Stimulated activated CD8-positive, alpha-beta memory T cell treated with anti-CD3 and anti-CD28 coated beads, Interleukin-15, amount 100 ng/mL, for 1 hour (primary cell): Measurements from ENCODE around the gene INSL4.

Source experiments
- DNase-seq: peaks from one replicate; pipeline ENCODE4 v3.0.0-alpha.2; 2020; ENCODE audit warnings: low read depth

The INSL4 gene

GRCh38 chr9:5231212-5231611, at the start of gene INSL4:
TSS of gene INSL4 (plus strand) at chr9:5231419. CDS start at chr9:5231524, 105 bp downstream.
- no peak for DNase-seq

GRCh38 chr9:5184776-5185175, 46.4 kb upstream of the INSL4 start:
- DNase-seq = no peak

GRCh38 chr9:5185220-5185840, 45.9 kb upstream of the INSL4 start, which contains the start of gene INSL6:
TSS of gene INSL6 (minus strand) at chr9:5185639. CDS start at chr9:5185602, 37 bp downstream.
- no peak for DNase-seq

GRCh38 chr9:5186416-5187169, 44.6 kb upstream of the INSL4 start:
- DNase-seq = no peak

GRCh38 chr9:5188060-5188984, 42.9 kb upstream of the INSL4 start:
- DNase-seq = no peak

GRCh38 chr9:5191985-5192384, 39.2 kb upstream of the INSL4 start:
- DNase-seq = no peak

GRCh38 chr9:5193345-5193744, 37.9 kb upstream of the INSL4 start:
- no peak for DNase-seq

- DNase-seq = no peak
These were observed 35.8 kb upstream of the INSL4 start for GRCh38 chr9:5195463-5195862.

GRCh38 chr9:5205071-5205470, 26.1 kb upstream of the INSL4 start:
- no peak for DNase-seq

- DNase-seq = no peak
These were observed 665 bp upstream of the INSL4 start for GRCh38 chr9:5230554-5230953.

GRCh38 chr9:5263351-5264218, 32.4 kb downstream of the INSL4 start:
- DNase-seq = no peak

- DNase-seq = no peak
These were observed 33.0 kb downstream of the INSL4 start for GRCh38 chr9:5264219-5264595.

GRCh38 chr9:5265939-5266338, 34.7 kb downstream of the INSL4 start:
- no peak for DNase-seq

GRCh38 chr9:5269249-5269715, 38.1 kb downstream of the INSL4 start:
- no peak for DNase-seq

GRCh38 chr9:5274770-5275169, 43.6 kb downstream of the INSL4 start:
- DNase-seq = no peak

- no peak for DNase-seq
These were observed 47.3 kb downstream of the INSL4 start for GRCh38 chr9:5278486-5278885.
